Activated CD4-positive, alpha-beta T cell treated with anti-CD3 and anti-CD28 coated beads for 4 hours (primary cell): Measurements from ENCODE around the gene KIAA0319L.
A peak's percentile ranks its signal among the peaks of the same experiment; 100 is the strongest.
"Not testable (repeated sequence)": the region's sequence is repeated elsewhere in the genome, so short reads cannot be mapped to it uniquely, and the experiment has no call there.

ENCODE experiments used
- DNase-seq, 2 donors: peaks; one replicate each; pipeline ENCODE4 v3.0.0-alpha.2; 2020

KIAA0319L gene

DNA sequence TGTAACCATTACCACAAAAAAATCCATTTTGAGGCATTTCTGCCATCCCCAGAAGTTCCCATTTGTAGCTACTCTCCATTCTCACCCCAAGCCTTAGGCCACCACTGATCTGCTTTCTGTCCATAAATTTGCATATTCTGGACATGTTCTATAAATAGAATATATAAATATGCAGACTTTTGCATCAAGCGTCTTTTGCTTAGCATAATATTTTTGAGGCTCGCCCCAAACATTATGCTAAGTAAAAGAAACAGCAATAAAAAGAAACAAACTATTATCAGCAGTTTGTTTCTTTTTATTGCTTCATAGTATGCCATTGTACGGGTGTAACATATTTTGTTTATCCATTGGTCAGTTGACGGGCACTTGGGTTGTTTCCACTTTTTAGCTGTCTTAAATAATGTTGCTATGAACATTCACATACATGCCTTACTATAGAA is 23.8 kb upstream of the KIAA0319L start:
- no peak for DNase-seq

GRCh38 chr1:35577071-35577998 is 20.1 kb upstream of the KIAA0319L start:
- peak in 1 of 2 donors; percentile 36 for DNase-seq

DNA sequence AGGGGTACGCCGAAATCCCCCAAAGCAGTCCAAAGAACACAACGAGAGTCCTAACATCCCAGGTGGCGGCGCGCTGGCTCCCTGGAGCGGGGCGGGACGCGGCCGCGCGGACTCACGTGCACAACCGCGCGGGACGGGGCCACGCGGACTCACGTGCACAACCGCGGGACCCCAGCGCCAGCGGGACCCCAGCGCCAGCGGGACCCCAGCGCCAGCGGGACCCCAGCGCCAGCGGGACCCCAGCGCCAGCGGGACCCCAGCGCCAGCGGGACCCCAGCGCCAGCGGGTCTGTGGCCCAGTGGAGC is 19.5 kb upstream of the KIAA0319L start:
- not testable (repeated sequence) for DNase-seq

DNA sequence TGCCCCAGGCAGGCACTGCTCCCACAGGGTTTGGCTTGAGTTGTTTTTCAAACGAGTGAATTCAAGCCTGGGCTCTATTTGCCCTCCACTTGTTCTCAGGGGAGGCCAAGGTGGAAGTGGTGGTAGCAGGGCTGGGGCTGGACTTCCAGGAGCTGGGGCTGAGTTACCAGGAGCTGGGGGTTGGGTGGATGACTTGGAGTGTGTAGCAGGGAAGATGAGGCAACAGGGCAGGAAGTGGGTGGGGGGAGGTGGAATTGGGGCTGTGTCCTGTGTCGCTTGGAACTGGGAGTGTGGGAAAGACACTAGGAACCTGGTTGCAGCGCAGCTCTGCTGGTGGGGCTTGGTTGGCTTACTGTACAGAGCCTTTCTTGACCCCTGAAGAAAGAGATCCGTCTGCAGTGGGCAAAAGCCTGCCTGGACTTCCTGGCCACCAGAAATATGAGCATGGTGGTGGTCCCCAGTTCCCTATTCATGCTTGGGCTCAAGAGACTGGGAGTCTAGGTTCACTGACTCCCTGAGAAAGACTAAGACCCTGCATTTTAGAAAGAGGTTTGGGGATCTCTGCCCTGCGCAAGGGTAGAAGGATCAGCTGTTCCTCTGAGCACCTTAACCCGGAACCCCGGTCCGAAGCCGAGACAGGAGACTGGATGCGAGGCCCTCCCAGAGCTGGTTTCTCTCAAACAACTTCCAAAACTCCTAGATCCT is 19.0 kb upstream of the KIAA0319L start:
- DNase-seq = no peak

GRCh38 chr1:35575416-35575958 is 18.3 kb upstream of the KIAA0319L start:
- no peak for DNase-seq

DNA sequence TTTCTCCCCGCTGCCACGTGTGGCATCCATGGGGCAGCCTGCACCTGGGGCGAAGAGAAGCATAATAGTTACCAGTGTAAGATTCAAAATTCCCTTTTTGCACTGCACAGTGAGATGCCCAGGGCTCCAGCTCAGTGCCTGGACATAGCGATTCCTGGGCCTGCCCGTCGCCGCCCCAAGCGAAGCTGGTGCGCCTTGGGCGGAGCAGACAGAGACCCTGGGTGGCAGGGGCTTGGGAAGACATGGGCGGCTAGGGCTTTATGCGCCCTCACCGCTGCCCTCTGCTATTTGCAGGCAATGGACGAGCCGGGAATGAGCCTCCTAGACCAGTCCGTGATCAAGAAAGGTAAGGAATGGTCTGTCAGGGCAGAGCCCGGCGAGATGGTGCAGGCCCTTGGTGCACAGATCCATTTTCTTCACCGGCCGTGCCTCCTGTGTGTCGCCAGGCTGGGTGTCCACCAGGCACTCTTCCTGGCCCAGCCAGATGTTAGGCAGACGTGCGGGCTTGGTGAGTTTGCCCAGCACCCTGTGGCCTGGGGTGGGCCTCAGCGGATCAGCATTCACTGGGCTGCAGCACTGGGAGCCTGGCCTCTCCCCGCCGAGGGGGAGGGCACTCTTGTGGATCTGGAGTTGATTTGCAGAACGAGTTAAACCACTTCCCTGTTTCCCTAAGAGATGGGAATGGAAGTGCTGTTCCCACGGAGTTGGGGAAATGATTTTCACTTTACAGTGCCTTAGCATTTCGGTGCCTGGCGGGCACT is 17.6 kb upstream of the KIAA0319L start:
- DNase-seq = no peak

GRCh38 chr1:35574125-35574654 is 17.0 kb upstream of the KIAA0319L start:
- no peak for DNase-seq

DNA sequence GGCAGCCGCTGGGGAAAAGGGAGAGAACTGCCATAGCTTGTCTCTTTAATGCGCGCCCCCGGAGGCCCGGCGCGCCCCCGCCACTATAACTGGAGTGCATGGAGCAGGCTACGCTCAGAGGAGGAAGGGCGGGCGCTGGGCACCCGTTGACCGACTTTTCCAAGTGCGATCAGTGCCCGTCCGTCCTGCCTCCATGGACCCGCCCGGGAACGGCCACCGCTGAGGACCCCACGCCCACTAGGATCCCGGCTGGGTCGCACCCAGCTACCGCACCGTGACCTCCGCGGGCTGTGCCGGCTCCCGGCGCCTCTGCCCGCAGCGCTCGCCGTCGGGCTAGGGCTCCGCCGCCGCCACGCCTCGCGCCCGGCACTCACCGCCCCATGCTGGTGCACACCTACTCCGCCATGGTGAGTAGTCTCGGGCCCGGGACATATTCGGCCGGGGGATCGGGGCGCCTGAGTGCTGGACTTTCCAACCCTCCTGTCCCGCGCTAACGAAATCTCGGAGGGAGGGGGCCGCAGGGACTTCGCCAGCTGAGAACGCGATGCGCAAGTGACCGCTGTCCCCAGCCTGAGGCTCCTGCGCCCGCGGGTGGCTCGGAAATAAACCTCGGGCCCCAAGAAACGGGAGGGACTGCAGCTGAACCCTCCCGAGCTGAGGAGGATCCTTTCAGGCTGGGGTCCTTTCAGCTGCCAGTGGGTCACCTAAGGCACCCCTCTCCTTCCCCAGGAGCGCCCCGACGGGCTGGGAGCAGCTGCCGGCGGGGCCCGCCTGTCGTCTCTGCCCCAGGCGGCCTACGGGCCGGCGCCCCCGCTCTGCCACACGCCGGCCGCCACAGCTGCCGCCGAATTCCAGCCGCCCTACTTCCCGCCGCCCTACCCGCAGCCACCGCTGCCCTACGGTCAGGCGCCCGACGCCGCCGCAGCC is 16.3 kb upstream of the KIAA0319L start, which contains the start of gene TFAP2E:
Gene TFAP2E (plus strand): TSS at position 117 of the 927 bp plus-strand sequence. CDS start 264 bp downstream, at position 381.
- no peak for DNase-seq

- DNase-seq = no peak
Measured at GRCh38 chr1:35572296-35572695, 15.1 kb upstream of the KIAA0319L start.

GRCh38 chr1:35571263-35571662 is 14.1 kb upstream of the KIAA0319L start:
- DNase-seq = no peak

DNA sequence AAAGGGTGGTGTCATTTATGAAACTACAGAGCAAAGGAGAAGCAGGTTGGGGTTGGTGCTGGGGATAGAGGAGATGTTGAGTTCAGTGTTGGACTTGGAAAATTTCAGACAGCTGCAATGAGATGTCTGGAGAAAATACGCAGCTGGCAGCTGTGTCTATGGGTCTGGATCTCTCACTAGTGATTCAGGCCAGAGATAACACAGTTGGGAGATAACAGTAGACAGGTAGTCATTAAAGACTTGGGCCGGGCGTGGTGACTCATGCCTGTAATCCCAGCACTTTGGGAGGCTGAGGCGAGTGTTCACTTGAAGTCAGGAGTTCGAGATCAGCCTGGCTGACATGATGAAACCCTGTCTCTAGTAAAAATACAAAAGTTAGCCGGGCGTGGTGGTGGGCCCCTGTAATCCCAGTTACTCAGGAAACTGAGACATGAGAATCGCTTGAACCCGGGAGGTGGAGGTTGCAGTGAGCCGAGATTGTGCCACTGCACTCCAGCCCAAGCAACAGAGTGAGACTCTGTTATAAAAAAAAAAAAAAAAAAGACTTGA is 13.5 kb upstream of the KIAA0319L start:
- no peak for DNase-seq

DNA sequence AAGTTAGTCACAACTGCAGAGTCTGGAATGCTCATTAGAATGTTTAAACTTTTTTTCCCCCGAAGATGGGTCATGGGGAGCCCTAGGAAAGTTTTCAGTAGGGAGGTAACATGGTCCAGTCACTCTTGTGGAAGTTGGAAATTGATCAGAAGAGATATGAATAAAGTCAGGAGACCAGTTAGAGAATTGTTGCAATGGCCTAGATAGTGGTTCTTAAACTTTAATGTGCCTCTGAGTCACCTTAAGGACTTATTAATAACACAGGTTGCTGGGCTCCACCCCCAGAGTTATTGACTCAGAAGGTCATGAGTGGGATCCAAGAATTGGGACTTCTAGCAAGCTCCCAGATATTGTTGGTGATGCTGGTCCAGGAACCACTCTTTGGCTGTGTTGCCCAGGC is 12.7 kb upstream of the KIAA0319L start:
- no peak for DNase-seq

DNA sequence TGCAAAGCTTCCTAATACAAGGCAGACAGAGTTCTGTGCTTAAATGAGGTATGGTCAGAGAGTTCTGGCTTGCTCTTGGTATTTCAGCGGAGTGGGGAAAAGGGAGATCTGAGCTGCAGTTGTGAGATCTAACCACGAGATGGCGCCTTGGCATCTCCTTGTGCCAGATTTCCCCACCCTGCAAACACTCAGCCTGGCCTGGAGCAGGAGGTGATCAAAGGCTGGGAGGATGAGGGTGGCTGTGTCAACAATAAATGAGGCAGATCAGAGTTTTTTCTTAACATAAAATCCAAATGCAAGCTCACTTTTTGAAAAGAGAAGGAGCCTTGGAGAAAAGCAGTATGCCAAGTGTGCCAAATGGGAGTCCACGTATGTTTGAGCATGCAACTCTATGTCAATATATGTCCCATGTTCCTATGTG is 11.8 kb upstream of the KIAA0319L start:
- DNase-seq = peak; percentile 54 to 66

DNA sequence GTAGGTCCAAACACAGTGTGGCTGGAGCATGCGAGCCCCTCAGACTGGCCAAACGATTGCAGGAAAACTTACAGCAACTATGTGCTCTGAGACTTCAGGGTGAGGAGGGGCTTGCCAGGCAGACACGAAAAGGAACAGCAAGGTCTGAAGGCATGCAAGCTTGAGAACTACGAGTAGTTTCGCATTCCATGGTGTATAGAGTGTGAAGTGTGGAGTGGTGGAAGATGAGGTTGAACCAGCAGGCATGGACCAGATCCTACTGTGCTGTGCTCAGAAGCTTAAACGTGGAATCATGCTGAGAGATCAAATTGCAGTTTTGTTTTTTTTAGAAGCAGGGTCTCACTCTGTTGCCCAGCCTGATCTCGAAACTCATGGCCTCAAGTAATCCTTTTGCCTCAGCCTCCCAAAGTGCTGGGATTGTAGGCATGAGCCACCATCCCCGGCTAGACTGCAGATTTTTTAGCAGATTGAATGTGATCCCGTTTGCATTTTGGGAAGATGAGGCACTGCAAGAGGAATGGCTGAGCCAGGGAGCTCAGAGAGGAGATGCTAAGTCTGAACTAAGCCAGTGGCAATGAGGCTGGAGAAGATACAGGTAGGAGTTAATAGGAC is 10.8 kb upstream of the KIAA0319L start:
- no peak for DNase-seq

DNA sequence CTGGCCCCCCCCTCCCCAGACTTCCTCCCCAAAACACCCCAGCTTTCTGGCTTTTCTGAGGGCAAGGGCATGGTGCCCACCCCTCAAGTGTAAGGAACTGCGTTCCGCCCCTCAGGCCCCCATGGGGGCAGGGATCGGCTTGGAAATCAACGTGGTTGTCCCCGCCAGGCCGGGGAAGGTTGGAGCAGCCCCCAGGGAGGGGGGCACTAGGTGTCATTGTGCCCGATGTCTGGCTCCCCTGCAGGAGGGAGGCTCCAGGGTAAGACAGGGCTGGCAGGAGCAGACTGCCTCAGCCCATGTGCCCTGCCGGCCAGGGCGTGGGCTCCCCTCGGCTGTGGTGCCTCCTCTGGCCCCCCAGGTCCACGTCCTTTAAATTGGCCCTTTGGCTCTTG is 8.5 kb upstream of the KIAA0319L start:
- no peak for DNase-seq

GRCh38 chr1:35564884-35565741 is 7.9 kb upstream of the KIAA0319L start:
- DNase-seq = no peak

GRCh38 chr1:35564037-35564883 is 7.1 kb upstream of the KIAA0319L start:
- peak; percentile 76 to 84 for DNase-seq

DNA sequence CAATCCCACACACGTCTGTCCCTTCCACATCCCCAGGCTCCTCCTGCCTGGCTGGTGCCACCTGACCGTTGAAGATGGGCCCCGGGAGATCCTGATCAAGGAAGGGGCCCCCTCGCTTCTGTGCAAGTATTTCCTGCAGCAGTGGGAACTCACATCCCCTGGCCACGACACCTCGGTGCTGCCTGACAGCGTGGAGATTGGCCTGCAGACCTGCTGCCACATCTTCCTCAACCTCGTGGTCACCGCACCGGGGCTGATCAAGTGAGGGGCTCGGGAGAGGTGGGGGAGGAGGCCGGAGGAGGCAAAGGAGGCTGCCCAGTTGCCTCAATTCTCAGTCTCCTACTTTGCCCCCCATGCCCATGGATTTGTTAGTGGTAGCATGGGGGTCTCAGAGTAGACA is 6.0 kb upstream of the KIAA0319L start:
- DNase-seq = no peak
